Fibroblast of the aortic adventitia (primary cell): ENCODE data around the gene AUTS2. TPM values are rescaled to one million over a fixed set of nuclear protein-coding genes. Genes with fewer than 3 reads are reported as not detected.

Source experiments
- DNase-seq: peaks from one replicate; pipeline ENCODE4 v3.0.0-alpha.2; 2010; ENCODE audit warnings: low read depth
- H3K4me3 ChIP-seq: 2 replicates; pipeline ENCODE4 v1.5.1; 2011; ENCODE audit warnings: low read depth, mild to moderate bottlenecking, control low read depth, low read length, moderate library complexity
- CTCF ChIP-seq: IDR thresholded peaks from 2 replicates; pipeline ENCODE4 v1.5.1; 2011; ENCODE audit warnings: mild to moderate bottlenecking, low read length, control low read depth, inconsistent platforms; ENCODE audit not compliant: insufficient read depth
- total RNA-seq: library from RNA; depleted of rRNA; stranded (reverse); fragments of >200 nt; gene quantifications from 2 replicates; pipeline ENCODE4 v1.2.3, GENCODE V29; 2012; ENCODE audit warnings: low replicate concordance

The AUTS2 gene
- total RNA-seq, 1 donor: 10.7 TPM

- no peak for DNase-seq
- TF ChIP-seq CTCF: no peak
- H3K4me3 ChIP-seq: no peak overlapping the region
These were observed 1165.9 kb downstream of the AUTS2 start for GRCh38 chr7:70763961-70764691.

DNA sequence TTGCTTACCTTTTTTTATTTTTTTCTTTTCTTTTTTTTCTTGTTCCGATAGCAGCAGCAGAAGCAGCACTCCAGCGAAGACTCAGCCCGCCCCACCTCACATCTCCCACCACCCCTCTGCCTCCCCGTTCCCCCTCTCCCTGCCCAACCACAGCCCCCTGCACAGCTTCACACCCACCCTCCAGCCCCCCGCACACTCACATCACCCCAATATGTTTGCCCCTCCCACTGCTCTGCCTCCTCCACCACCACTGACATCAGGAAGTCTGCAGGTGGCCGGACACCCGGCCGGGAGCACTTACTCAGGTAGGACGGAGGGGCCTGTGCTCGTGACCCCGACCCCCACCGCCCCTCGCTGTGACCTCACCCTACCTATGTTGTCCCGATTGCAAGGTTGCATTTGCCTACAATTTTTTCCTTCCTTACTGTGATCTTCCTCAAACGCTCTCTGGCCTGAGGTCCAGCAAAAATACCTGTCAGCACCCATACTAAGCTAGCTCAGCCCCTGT, 1166.5 kb downstream of the AUTS2 start:
- DNase-seq: no peak
- no peak overlapping the region for H3K4me3 ChIP-seq
- no peak for TF ChIP-seq CTCF

- DNase-seq: no peak
- no peak for TF ChIP-seq CTCF
- H3K4me3 ChIP-seq: no peak overlapping the region
These were observed 1167.4 kb downstream of the AUTS2 start for GRCh38 chr7:70765651-70766050.

DNA sequence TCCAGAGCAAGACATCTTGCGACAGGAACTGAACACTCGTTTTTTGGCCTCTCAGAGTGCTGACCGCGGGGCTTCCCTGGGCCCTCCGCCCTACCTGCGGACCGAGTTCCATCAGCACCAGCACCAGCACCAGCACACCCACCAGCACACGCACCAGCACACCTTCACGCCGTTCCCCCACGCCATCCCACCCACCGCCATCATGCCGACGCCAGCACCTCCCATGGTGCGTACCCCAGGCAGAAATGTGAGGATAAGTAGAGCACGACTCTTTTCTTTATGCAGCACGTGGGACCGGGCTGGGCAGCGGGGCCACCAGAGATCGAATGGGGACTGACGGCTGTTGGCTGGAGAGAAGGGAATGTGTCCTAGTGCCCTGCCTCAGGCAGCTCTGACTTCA, 1167.8 kb downstream of the AUTS2 start:
- no peak for DNase-seq
- H3K4me3 ChIP-seq: no peak overlapping the region
- TF ChIP-seq CTCF: no peak

GRCh38 chr7:70766694-70767093, 1168.4 kb downstream of the AUTS2 start:
- TF ChIP-seq CTCF: no peak
- no peak for DNase-seq
- no peak overlapping the region for H3K4me3 ChIP-seq

DNA sequence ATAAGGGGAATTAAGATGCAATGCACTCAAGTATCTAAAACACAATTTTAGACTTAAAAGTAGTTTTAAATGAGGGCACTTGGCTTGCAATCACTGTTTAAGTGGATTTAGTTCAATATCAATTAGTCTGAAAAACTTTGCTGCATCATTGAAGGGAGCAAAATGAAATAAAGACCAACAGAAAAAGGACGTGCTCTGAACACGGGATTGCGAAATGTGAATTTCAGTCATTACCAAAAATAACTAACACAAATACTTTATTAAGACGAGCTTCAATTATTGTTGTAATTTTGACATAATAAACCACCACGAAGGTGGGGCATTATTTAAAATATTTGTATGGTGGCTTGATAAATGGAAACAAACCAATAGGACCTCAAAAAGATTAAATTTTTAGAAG, 1171.9 kb downstream of the AUTS2 start:
- no peak for TF ChIP-seq CTCF
- no peak overlapping the region for H3K4me3 ChIP-seq
- DNase-seq: no peak

GRCh38 chr7:70771451-70771850, 1173.2 kb downstream of the AUTS2 start:
- no peak for DNase-seq
- H3K4me3 ChIP-seq: no peak overlapping the region
- no peak for TF ChIP-seq CTCF
